Activated CD8-positive, alpha-beta memory T cell treated with anti-CD3 and anti-CD28 coated beads, Interleukin-2, amount 50 U/mL, for 1 hour (primary cell): ENCODE results near the gene CCDC9B.
A peak's percentile ranks its signal among the peaks of the same experiment; 100 is the strongest.

Experiments used
- DNase-seq: peaks from one replicate; pipeline ENCODE4 v3.0.0-alpha.2; 2020; ENCODE audit errors: extremely low read depth

Gene CCDC9B

GRCh38 chr15:40345867-40346578, 5.3 kb upstream of the CCDC9B start:
- no peak for DNase-seq

GRCh38 chr15:40345225-40345866, 4.6 kb upstream of the CCDC9B start:
- DNase-seq: no peak

- peak; percentile 34 for DNase-seq
These were observed 3.9 kb upstream of the CCDC9B start for GRCh38 chr15:40344631-40345120.

- DNase-seq: no peak
These were observed 3.5 kb upstream of the CCDC9B start for GRCh38 chr15:40344217-40344616.

- DNase-seq: no peak
These were observed 2.8 kb upstream of the CCDC9B start for GRCh38 chr15:40343512-40343911.

GRCh38 chr15:40342416-40343320, 1.9 kb upstream of the CCDC9B start:
- no peak for DNase-seq

- no peak for DNase-seq
These were observed 550 bp downstream of the CCDC9B start for GRCh38 chr15:40340038-40340739.

- DNase-seq: no peak
These were observed 1.2 kb downstream of the CCDC9B start for GRCh38 chr15:40339621-40339945.

- DNase-seq: no peak
These were observed 1.7 kb downstream of the CCDC9B start for GRCh38 chr15:40338921-40339620.

GRCh38 chr15:40338041-40338657, 2.6 kb downstream of the CCDC9B start:
- peak; percentile 40 for DNase-seq

GRCh38 chr15:40337597-40337996, 3.1 kb downstream of the CCDC9B start:
- DNase-seq: no peak

- DNase-seq: no peak
These were observed 4.0 kb downstream of the CCDC9B start for GRCh38 chr15:40336744-40337122.

GRCh38 chr15:40335938-40336743, 4.6 kb downstream of the CCDC9B start:
- no peak for DNase-seq

GRCh38 chr15:40334941-40335795, 5.6 kb downstream of the CCDC9B start:
- no peak for DNase-seq

GRCh38 chr15:40334541-40334940, 6.2 kb downstream of the CCDC9B start:
- DNase-seq: no peak

- DNase-seq: no peak
These were observed 6.7 kb downstream of the CCDC9B start for GRCh38 chr15:40333922-40334492.

GRCh38 chr15:40332113-40332781, 8.5 kb downstream of the CCDC9B start:
- no peak for DNase-seq

GRCh38 chr15:40331637-40332036, 9.1 kb downstream of the CCDC9B start:
- DNase-seq: no peak
